IPS DF 6.9 (cell line): ENCODE data around the gene TRPM3.

ENCODE experiments used
- DNase-seq: peaks from one replicate; pipeline ENCODE4 v3.0.0-alpha.2; 2013; ENCODE audit warnings: low read depth, low spot score
- H3K27ac ChIP-seq: one replicate; pipeline ENCODE4 v1.5.1; 2013; ENCODE audit warnings: low read length, control low read depth
- H3K27me3 ChIP-seq: 2 replicates; pipeline ENCODE4 v1.6.1; 2013; ENCODE audit warnings: mild to moderate bottlenecking, low read length; ENCODE audit not compliant: control insufficient read depth, insufficient read depth
- H3K36me3 ChIP-seq: 2 replicates; pipeline ENCODE4 v1.6.1; 2013; ENCODE audit warnings: low read length; ENCODE audit not compliant: control insufficient read depth, insufficient read depth
- H3K4me1 ChIP-seq: 2 replicates; pipeline ENCODE4 v1.6.1; 2013; ENCODE audit warnings: low read length; ENCODE audit not compliant: control insufficient read depth, insufficient read depth
- H3K4me3 ChIP-seq: 2 replicates; pipeline ENCODE4 v1.5.1; 2013; ENCODE audit warnings: mild to moderate bottlenecking, low read length
- H3K9me3 ChIP-seq: 2 replicates; pipeline ENCODE4 v1.6.1; 2013; ENCODE audit warnings: low read length, inconsistent platforms; ENCODE audit not compliant: control insufficient read depth, insufficient read depth
- WGBS: extraction: QIAGEN DNeasy Blood & Tissue Kit; methylation state at CpG from one replicate; pipeline ENCODE4 v1.1.7; 2013; ENCODE audit warnings: mixed read lengths, missing lambda C conversion rate; ENCODE audit not compliant: insufficient read length, insufficient coverage; 5-methylcytosine and 5-hydroxymethylcytosine counted together

TRPM3 gene

DNA sequence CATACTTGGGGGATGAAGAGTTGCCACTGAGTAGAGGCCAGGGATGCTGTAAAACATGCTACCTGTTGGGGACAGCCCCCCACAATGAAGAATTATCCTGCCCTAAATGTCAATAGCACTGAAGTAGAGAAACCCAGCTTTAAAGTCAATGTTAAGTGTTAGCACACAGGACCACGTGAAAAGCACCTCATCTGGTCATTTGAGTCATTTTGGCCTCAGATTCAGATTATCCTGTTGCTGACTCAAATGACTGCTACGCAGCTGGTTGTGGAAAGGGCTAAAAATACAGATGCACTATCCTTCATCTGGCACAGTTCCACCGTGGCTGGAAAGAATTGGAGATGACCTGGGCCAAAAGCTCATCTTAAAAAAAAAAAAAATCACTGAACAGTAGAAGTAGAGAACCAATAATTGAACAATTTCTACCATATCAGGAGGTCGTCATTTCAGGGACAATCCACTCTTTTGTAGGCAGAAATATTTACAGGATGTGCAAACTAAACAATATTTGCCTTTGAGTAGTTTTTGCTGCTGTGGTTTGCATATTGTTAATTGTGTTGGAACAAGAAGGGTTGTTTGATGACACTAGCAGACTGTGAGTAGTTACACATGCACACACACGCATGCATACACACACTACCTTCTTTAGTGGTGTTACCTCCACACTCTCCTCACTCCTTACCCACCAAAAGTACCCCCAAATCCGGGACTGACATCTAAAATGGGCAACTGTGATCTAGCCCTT is 511.7 kb downstream of the TRPM3 start:
- H3K27ac ChIP-seq: no peak overlapping the region
- H3K4me1 ChIP-seq: no peaks in the 10 kb centered on the region
- no CpG with 5 or more reads among the region's 6 CpGs for WGBS
- H3K9me3 ChIP-seq: no peaks in the 10 kb centered on the region
- no peaks in the 10 kb centered on the region for H3K27me3 ChIP-seq
- H3K36me3 ChIP-seq: no peaks in the 10 kb centered on the region
- no peak for DNase-seq
- no peak overlapping the region for H3K4me3 ChIP-seq

DNA sequence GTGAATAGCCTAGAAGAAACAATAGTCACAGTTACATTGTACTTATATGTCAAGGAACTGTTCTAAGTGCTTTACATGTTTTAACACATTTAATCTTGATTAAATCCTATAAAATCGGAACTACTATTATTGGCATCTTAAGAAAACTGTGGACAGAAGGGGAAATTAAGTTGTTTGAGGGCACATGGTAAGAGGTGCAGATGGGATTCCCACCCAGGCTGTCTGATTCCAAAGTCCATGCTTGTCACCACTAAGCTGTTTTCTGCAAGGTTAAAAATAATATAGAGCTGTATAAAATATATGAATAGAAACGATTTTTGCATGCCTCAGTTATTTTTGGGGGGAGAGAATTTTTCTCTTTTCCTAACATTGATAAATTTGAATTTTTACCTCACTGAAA is 512.4 kb downstream of the TRPM3 start:
- DNase-seq: no peak
- no peak overlapping the region for H3K27ac ChIP-seq
- WGBS: no CpG with 5 or more reads among the region's 2 CpGs

GRCh38 chr9:70607926-70608325 is 513.5 kb downstream of the TRPM3 start:
- Histone ChIP-seq H3K27ac (no peak overlapping the region), H3K9me3 (no peaks in the 10 kb centered on the region), H3K36me3 (no peaks in the 10 kb centered on the region), H3K4me3 (no peak overlapping the region), H3K4me1 (no peaks in the 10 kb centered on the region), H3K27me3 (no peaks in the 10 kb centered on the region)
- DNase-seq: no peak
- WGBS: no CpG with 5 or more reads among the region's 9 CpGs

More for the DNA sequence above, 512.4 kb downstream of the TRPM3 start:
- H3K36me3 ChIP-seq: no peaks in the 10 kb centered on the region
- no peaks in the 10 kb centered on the region for H3K9me3 ChIP-seq
- no peak overlapping the region for H3K4me3 ChIP-seq
- no peaks in the 10 kb centered on the region for H3K4me1 ChIP-seq
- no peaks in the 10 kb centered on the region for H3K27me3 ChIP-seq

DNA sequence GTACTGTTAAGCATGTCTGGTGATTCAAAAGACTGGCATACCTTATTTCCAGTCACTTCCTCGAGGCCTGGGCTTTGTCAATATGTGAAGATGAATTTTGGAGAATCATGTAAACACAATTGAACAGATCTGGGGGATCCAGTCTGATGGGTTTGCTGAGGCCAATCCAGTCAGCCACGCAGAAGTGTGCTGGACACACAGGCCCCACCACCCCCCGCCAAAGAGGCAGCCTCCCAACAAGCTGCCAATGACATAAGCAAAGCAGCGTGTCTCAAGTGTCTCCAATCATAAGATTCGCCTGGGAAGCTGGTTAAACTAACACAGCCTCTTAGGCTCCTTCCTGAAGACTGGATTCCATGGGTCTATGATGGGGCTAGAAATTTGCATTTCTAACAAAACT is 514.1 kb downstream of the TRPM3 start:
- H3K27ac ChIP-seq: no peak overlapping the region
- H3K36me3 ChIP-seq: no peaks in the 10 kb centered on the region
- no peaks in the 10 kb centered on the region for H3K9me3 ChIP-seq
- no peaks in the 10 kb centered on the region for H3K27me3 ChIP-seq
- WGBS: no CpG with 5 or more reads among the region's 5 CpGs
- DNase-seq: no peak
- no peaks in the 10 kb centered on the region for H3K4me1 ChIP-seq
- H3K4me3 ChIP-seq: no peak overlapping the region

GRCh38 chr9:70603020-70603411 is 518.4 kb downstream of the TRPM3 start:
- H3K9me3 ChIP-seq: no peaks in the 10 kb centered on the region
- H3K4me3 ChIP-seq: no peak overlapping the region
- no CpG with 5 or more reads among the region's 6 CpGs for WGBS

GRCh38 chr9:70602321-70603019 is 519.0 kb downstream of the TRPM3 start:
- Histone ChIP-seq H3K36me3 (no peaks in the 10 kb centered on the region), H3K9me3 (no peaks in the 10 kb centered on the region), H3K4me3 (no peak overlapping the region), H3K27ac (no peak overlapping the region), H3K27me3 (no peaks in the 10 kb centered on the region), H3K4me1 (no peaks in the 10 kb centered on the region)
- WGBS: no CpG with 5 or more reads among the region's 5 CpGs
- DNase-seq: peak; percentile 61

More at GRCh38 chr9:70603020-70603411, 518.4 kb downstream of the TRPM3 start:
- no peaks in the 10 kb centered on the region for H3K4me1 ChIP-seq
- no peak overlapping the region for H3K27ac ChIP-seq
- no peak for DNase-seq
- no peaks in the 10 kb centered on the region for H3K27me3 ChIP-seq
- H3K36me3 ChIP-seq: no peaks in the 10 kb centered on the region

DNA sequence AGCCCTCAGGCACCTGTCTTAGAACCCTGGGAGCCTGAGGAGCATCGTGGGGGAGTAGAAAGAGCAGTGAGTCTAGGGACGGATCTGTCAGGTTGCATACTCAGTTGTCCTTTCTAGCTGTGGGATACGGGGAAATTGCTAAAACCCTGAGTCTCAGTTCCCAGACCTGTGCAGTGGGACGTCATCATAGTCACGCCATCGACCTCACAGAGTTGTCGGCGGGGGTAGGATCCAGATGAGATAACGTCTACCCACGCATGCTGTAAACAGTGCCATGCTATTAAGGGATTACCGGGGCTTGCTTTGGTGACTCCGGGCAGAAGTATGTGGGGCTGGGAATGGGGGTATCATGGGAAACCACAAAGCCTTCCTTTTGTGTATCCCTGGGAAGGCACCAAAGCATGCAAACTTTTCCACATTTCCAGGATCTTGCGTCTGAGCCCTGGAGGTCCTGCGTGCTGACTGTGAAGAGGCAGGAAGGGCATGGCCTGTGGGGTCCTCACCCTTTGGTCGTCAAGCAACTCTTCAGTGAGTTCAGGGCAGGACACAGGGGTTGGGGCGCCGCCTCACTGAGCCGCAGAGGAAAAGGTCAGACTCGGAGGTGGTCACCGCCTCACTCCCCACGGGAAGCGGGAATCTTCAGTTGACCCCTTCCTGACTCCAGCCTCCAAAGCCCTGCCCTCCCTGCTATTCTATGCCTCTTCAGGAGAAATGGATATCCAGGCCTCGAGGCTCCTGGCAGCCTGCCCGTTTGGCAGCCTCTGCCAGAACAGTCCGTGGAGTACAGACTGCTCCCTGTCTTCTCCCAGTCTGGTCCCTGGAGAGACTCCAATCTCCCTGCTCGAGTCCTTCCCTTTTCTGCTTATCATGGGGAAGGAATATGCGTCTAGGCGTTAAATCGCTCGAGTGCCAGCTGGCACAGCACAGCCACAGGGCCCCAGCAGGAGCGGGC is 520.1 kb downstream of the TRPM3 start:
- Histone ChIP-seq H3K4me3 (no peak overlapping the region), H3K27me3 (no peaks in the 10 kb centered on the region), H3K4me1 (no peaks in the 10 kb centered on the region), H3K36me3 (no peaks in the 10 kb centered on the region), H3K27ac (no peak overlapping the region), H3K9me3 (no peaks in the 10 kb centered on the region)
- WGBS: no CpG with 5 or more reads among the region's 31 CpGs
- no peak for DNase-seq

GRCh38 chr9:70600506-70600905 is 520.9 kb downstream of the TRPM3 start:
- no peaks in the 10 kb centered on the region for H3K9me3 ChIP-seq
- H3K27me3 ChIP-seq: no peaks in the 10 kb centered on the region
- H3K4me1 ChIP-seq: no peaks in the 10 kb centered on the region
- no peak overlapping the region for H3K27ac ChIP-seq
- no peak overlapping the region for H3K4me3 ChIP-seq
- H3K36me3 ChIP-seq: no peaks in the 10 kb centered on the region
- no peak for DNase-seq
- no CpG with 5 or more reads among the region's 1 CpG for WGBS

DNA sequence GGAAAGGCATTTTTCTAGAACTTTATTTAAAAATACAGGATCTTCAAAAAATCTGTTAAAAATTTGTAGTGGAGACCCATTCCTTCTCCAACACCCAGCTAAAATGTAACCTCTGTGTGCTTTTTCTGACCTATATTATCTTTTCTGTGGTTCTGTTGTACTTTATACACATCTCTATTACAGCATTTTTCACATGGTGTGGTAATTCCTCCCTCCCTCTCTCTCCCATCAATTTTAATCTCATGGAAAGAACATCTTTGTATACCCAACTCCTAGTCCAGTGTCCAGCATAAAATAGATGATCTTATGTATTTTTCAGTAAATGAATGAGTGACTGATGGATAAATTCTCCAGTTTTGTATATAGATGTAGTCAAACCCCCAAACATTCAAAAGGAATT is 523.5 kb downstream of the TRPM3 start:
- Histone ChIP-seq H3K4me1 (no peaks in the 10 kb centered on the region), H3K4me3 (no peak overlapping the region), H3K27ac (no peak overlapping the region), H3K9me3 (no peaks in the 10 kb centered on the region), H3K36me3 (no peaks in the 10 kb centered on the region), H3K27me3 (no peaks in the 10 kb centered on the region)
- no peak for DNase-seq

- Histone ChIP-seq H3K27ac (no peak overlapping the region), H3K27me3 (no peaks in the 10 kb centered on the region), H3K4me3 (no peak overlapping the region), H3K4me1 (no peaks in the 10 kb centered on the region; the same call in 1 of the 2 replicates), H3K9me3 (no peaks in the 10 kb centered on the region), H3K36me3 (no peaks in the 10 kb centered on the region)
- no CpG with 5 or more reads among the region's 4 CpGs for whole genome bisulfite sequencing
- no peak for DNase-seq
These were observed 526.2 kb downstream of the TRPM3 start for GRCh38 chr9:70595211-70595610.
